ENCODE measurements around the gene FNDC10. TPM values are rescaled to one million over a fixed set of nuclear protein-coding genes. Genes with fewer than 3 reads are reported as not detected.
A peak's percentile ranks its signal among the peaks of the same experiment; 100 is the strongest.
"Not testable (repeated sequence)": the region's sequence is repeated elsewhere in the genome, so short reads cannot be mapped to it uniquely, and the experiment has no call there.

Gene FNDC10
- total RNA-seq, 1 experiment from 2014 or later = 5.9 TPM

DNA sequence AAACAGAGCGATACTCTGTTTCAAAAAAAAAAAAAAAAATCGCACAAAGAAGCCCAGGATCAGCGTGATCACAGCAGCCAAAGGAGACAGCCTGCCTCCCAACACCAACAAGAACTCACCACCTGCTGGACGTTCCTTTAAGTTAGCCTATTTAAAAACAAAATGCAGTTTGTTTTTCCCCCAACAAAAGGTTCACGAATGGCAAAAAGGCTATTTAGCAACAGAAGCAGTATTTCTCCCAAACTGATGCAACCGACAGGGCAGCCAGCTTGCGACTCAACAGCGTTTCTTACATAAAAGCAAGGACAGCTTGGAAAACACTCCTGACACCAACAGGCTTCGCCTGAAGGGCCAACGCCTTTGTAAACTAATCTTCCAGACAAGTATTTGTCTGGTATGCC is 32.0 kb downstream of the FNDC10 start:
- no peak for DNase-seq (ENCODE audit: low read depth)

DNA sequence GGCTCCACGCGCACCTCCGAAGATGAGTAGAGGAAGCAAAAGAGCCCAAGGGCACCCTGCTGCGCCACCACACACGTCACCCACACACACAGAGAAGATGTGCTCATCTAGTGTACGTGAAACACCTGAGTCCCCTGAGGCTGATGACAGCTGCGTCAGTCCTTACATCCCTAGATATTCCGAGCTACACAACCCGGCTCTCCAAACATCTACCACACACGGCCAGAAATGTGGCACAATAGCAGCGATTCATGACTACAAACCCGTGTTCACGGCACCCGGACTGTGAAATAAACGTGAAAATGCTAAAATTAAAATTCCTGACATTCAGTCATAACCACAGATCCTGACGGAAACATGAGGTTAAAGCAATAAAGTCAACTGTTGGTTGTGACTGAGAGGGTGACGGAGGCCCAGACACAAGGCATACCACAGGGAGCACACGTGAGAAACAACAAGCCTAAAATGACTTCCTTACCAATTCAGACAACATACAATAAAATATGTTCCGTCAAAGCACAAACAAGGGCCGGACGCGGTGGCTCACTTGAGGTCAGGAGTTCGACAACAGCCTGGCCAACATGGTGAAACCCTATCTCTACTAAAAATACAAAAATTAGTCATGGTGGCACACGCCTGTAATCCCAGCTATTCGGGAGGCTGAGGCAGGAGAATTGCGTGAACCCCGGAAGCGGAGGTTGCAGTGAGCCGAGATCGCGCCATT is 32.6 kb downstream of the FNDC10 start:
- peak; percentile 86 for DNase-seq (ENCODE audit: low read depth)

DNA sequence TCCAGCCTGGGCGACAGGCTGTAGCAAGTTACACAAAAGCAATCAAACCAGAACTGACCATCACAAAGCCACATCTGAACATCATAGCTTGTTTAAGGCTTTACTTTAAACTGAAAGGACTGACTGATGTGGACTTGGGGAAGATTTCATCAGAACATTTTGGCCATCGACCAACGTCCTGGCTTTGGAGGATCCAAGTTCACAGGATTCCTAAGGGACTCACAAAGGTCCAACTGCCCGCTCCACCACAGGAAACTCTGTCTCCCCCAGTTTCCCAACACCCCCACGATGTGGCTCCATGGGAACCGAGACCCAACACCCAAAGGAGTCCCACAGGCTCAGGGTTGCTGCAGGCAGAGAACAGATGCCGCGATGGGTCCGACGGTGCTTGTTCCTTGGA is 34.6 kb downstream of the FNDC10 start:
- no peak for DNase-seq (ENCODE audit: low read depth)

DNA sequence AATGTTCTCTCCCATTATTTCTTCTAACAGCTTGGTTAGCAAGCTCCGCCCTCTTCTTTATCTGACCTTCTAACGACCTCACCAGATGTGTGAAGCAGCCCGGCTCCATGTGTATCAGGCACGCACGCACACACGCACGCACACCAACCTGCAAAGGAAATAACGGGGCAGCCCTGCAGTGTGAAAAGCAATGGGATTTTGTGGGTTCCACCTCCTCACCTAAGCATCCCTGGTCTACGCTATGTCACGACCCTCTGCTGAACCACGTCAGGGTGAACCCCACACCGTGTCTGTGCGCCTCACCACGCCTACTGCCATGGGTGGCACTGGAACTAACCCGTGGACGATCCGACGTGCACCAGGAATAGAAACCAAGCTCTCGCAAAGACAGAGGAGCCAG is 35.7 kb downstream of the FNDC10 start:
- DNase-seq (ENCODE audit: low read depth) = no peak

DNA sequence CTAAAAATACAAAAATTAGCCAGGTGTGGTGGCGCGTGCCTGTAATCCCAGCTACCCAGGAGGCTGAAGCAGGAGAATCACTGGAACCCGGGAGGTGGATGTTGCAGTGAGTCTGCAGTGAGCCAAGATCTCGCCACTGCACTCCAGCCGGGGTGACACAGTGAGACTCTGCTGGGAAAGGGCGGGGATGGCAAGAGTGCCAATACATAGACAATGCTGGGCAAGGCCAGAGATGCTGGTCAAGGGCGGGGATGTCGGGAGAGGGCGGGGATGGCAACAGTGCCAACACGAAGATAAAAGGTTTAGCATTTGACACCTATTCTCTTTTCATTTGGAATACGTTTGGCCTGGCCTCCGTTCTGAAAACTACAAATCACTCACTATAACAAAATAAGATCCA is 36.2 kb downstream of the FNDC10 start:
- no peak for DNase-seq (ENCODE audit: low read depth)

DNA sequence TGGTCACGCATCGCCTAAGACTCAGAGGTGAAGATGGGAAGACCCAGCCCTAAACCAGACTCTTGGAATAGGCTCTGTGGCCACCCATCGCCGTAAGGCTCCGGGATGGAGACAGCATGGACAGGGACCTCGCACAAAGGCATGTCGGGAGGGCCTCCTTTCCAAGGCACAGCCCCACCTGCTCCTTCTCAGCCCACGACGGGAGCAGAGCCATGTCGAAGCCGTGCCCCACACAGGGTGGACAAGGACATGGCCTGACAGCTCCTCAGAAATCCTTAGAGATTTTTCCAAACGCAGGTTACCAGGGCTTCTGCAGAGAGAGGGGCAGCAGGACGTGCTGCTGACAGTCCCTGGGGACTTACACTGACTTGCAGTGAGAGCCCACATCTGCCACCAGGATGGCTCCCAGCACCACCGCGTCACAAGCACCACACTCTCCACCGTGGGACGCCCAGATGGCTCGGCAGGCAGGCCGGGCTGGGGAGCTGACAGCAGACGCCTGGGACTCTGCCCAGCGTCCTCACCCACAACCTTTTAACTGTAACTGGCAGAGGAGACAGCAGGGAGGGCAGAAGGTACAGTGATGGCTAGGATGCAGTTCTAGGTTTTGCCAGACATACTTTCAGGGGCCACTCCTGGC is 37.3 kb downstream of the FNDC10 start:
- DNase-seq (ENCODE audit: low read depth) = no peak

DNA sequence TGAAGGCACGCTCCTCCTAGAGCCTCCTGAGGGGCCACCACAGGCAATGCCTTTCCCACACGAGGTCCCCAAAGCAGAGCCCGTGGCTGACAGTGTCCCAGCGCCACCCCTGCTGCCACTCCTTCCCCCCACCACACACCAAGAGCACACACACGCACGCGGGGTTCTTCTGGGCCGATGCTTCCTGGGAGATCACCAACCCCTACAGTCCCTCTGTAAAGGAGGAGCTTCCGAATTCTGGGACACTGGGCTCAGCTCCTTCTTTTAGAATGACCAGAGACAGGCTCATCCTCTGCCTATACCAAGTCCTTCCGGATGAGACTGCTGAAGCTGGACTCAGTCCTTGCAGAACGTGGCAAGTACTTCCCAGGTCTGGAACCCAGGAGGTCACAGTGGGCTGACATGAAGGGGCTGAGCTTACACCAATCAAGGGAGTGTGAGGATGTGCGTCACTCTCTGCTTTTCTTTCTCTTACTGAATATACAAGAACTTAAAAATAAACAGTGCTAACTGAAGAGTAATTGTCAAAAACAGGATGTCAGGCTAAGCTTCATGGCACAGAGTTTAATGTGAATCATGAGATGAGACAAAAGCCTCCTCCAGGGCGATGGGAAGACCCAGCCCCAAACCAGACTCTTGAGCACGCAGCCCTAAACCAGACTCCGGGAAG is 38.0 kb downstream of the FNDC10 start:
- no peak for DNase-seq (ENCODE audit: low read depth)

DNA sequence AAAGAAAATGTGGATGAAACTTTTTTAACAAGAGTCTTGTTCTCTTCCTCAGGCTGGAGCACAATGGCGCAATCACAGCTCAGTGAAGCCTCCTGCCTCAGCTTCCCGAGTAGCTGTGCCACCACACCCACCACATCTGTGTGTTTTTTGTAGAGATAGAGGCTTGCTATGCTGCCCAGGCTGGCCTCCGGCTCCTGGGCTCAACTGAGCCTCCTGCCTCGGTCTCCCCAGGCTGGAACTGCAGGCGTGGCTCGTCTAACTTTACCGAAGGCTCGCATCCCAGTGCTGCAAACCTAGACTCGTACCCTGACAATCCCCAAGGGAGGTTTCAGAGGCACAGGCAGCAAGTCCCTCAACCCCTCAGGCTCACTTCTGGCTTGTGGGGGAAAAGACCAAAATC is 39.8 kb downstream of the FNDC10 start:
- no peak for DNase-seq (ENCODE audit: low read depth)

DNA sequence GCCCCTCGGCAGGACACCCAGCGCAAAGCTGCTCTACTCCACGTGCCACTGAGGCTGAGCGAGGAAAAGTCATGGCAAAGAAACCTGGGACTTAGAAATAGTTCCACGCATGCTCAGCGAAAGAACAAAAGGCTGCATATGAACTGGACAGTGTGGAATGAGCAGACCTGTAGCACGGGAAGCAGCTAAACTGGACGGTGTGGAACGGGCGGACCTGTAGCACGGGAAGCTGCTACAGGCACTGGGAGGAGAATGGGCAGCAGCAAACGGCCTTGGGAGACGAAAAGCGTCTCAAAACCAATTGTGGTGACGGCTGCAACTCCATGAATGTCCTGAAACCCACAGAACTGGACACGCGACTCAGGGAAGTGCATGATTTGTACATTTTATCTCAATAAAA is 40.9 kb downstream of the FNDC10 start:
- no peak for DNase-seq (ENCODE audit: low read depth)

DNA sequence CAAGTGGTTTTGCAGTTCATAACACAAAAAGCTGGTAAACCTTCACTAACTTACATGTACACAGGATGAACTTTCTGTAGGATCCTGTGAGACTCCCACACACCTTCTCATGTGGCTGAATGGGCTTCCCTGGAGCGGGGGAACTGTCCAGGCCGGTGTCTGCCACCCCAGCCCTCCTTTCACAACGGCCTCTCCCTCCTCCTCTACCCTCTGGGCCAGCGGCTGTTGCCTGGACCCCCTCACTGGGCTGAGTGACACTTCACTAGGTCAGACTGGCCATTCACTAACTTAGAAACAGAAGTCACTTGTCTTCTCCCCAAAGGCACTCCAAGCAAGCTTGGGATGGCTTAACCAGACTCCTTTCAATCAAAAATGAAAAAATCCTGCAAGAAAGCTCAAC is 41.3 kb downstream of the FNDC10 start:
- DNase-seq (ENCODE audit: low read depth) = no peak

DNA sequence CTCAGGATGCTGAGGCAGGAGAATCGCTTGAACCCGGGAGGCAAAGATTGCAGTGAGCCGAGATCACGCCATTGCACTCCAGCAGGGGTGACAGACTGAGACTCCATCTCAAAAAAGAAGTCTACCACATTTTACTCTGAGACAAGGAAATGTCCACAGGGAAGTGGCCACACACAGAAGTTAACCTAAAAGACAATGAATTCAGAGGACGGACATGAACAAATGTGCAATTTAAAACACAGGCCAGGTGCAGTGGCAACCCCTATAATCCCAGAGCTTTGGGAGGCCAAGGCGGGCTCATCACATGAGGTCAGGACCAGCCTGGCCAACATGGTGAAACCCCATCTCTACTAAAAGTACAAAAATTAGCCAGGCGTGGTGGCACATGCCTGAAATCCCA is 42.2 kb downstream of the FNDC10 start:
- DNase-seq (ENCODE audit: low read depth) = not testable (repeated sequence)

DNA sequence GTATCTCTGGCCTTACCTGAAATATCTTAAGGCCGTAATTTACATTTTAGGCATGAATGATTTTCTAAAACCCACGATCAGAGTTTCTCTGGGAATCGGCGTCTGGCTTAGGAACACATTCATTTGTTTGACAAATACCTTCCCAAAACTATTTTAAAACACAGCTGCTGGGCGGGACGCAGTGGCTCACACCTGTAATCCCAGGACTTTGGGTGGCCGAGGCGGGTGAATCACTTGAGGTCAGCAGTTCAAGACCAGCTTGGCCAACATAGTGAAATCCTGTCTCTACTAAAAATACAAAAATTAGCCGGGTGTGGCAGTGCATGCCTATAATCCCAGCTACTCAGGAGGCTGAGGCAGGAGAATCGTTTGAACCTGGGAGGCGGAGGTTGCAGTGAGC is 43.0 kb downstream of the FNDC10 start:
- not testable (repeated sequence) for DNase-seq (ENCODE audit: low read depth)

DNA sequence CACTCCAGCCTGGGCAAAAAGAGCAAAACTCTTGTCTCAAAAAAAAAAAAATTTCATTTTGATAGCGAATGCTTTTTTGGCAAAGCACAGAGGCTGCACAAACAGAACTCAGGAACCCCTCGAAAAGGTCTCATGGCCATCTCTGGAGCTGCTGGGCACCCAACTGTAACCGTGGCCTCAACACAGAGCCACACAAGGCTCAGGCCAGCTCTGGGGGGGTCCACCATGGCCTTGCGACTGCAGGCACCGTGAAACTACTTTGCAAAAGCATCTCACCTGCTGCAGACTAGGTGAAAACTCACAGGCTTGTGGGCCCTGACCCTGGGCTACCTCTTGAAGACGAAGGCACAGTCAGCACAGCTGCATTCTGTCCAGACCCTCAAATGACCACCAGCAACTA is 43.4 kb downstream of the FNDC10 start:
- DNase-seq (ENCODE audit: low read depth) = no peak

DNA sequence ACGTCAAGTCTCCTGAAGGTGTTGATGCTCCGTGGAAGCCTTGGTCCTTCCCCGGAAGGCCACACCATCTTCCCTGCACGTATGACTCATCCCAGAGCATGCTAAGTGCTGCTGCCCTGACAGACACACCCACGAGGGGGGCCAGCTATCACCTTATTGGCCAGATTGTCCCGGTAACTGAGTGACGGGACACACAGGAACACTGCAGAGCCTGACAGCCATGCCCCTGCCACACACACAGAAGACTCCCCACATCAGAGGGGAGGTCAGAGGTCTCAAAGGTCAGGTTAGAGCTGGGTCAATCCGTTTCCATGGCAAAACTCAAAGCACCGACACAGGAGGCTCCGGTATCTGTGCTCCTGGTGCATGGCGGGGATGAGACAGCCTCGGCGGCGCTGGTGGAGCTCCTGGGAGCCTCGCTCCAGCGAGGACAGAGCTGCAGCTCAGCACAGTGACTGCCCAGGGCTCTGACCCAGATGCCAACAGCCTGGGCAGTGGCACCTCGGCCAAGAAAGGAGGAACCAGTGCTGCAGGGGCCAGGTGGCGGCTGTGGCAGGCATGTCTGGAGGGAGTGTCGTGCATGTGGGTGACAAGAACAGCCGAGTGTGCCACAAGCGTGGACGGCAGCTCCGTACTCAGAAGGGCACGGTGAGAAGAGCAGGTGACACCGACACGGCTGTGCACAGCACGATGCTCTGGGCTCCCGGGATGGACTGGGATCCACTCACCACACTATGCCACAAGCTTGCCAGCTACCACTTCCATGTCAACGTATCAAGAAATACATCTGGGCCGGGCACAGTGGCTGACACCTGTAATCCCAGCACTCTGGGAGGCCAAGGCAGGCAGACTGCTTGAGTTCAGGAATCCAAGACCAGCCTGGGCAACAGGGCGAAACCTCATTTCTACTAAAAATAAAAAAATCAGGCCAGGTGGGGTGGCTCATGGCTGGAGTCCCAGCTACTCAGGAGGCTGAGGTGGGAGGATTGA is 44.7 kb downstream of the FNDC10 start:
- DNase-seq (ENCODE audit: low read depth) = peak; percentile 81

DNA sequence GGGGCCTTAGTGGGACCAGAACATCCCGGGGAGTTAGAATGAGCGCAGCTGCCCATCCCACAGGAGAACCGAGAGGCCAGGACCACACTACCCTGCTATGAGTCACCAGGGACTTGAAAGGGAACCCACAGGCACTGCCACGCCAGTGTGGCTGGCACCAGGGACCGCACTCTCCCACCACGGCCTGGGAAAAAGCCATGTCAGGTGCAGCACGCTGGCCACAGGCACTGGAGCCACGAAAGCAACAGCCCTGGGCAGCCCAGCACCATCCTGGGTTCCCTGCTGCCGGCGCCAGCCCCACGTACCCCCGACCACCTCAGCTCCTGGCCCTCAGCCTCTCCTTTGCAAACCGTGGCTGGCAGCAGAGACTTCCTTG is 45.4 kb downstream of the FNDC10 start:
- peak; percentile 85 for DNase-seq (ENCODE audit: low read depth)

DNA sequence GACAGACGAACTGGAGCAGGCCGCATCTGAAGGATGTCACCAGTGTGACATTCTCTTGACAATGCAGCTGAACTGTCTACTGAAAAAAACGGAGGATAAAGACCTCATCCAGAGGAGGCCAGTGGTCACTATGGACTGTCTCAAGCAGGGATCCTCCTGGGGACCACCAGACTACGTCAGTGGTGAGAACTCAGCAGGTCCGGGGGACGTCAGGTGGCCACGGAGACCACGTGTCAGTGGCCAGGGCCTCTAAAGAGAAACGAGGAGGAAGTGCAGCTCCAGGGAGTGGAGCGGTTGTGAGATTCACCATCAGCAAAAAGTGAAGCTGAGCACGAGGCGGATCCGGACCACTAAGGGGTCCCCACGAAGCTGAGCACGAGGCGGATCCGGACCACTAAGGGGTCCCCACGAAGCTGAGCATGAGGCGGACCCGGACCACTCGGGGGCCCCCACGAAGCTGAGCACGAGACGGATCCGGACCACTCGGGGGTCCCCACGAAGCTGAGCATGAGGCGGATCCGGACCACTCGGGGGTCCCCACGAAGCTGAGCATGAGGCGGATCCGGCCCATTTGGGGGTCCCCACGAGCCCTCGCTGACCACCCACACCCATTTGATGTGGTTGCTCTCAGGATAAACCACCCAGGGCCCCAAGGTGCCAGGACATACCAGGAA is 46.0 kb downstream of the FNDC10 start:
- no peak for DNase-seq (ENCODE audit: low read depth)

DNA sequence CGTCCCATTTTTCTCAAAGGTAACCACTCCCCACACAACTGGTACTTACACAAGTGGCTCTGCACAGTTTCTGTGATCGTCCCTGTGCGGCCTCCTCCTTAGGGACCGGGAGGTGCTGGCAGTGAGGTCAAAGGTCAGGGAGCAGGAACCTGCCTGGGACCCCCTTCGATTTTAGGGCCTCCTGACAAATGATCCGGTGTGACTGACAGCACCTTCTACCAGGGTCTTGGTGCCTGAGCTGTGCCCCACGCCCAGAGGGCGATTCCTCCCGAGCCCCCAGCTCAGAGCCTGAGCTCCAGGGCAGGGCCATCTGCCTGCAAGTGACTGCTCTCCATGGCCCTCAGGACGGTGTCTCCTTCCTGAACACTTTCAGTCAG is 47.7 kb downstream of the FNDC10 start:
- no peak for DNase-seq (ENCODE audit: low read depth)

DNA sequence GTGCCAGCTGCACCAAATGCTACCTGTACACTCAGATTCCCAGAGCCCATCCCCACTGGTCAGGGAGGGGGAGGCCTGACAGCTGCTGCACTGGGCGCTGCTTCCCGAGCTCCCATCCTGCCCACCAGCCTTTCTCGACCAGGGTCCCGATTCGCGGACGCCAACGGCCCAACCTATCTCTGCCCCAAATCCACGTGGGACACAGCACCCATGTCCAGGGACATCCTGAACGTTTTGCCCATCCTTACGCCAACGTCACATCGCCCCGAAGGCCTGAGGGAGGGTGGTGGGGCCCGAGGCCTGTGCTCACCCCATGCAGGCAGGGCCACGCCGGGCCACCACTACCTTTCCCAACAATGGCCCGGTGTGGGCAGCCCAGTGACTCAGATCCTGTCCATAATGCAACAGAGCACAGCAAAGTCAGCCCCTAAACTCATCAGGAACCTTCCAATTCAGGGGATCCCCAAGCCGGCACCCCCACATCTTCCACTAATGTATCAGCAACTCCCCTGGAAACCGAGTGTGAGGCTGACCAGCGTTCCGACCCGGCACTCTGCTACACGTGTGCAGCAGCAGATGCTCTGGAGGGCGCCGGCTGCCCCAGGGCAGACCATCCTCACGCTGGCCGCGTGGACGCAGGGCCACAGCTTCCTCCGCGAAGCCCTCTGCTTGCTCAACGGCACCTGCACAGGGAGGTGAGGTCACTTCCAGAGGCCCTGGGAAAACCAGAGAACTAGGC is 48.2 kb downstream of the FNDC10 start:
- no peak for DNase-seq (ENCODE audit: low read depth)

DNA sequence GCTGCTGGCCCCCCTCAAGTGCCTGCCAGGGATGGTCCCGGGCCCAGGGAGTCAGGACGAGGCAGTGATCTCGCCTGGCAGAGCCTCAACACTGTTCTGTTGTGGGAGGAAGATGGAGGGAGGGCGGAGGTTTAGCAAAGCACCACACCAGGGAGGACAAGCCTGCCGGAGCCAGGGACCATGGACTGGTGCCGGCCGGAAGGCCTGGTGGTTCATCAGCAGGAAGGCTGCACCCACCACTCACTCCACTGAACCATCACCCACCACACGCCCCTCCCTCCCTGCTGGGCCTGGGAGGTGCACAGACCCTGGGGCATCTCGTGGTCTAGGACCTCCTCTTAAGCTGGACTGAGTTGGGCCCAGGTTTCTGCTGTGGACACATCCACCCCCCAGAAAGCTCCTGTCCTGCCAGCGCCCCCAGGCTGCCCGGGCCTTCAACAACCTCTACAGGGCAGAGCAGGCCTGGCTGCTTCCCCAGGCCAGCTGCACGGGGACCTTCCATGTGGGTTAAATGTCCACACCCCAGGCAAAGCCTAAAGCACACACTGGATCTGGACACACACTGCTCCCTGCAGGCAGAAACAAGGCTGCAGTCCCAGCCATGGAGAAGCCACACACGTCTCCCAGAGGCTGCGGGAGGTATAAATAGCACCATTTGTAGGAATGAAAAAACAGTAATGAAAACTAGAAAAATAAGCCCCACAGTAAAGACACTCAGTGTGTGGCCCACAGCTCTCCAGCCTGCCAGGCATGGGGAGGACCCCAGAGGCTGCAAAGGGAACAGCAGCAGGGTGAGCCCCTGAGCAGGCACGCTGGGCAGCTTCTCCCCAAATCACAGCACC is 49.1 kb downstream of the FNDC10 start:
- peak; percentile 45 for DNase-seq (ENCODE audit: low read depth)

DNA sequence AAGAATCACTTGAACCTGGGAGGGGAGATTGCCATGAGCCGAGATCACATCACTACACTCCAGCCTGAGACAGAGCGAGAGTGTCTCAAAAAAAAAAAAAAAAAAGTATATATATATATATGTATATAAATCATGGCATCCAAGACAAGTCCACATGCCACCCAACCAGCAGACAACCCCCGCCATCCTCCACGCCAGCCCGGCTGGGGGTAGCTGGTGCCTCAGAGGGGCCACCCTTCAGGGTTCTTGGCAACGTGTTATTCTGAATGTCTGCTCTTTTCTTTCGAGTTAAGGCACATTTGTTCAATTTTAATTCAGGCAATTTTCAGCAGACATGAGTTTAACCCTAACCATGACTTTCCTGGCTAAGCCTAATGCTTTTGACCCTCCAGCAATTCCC is 49.8 kb downstream of the FNDC10 start:
- no peak for DNase-seq (ENCODE audit: low read depth)
